Fibroblast of lung (primary cell): ENCODE measurements around the gene KLF14. TPM values are rescaled to one million over a fixed set of nuclear protein-coding genes. Genes with fewer than 3 reads are reported as not detected.

ENCODE experiments used
- DNase-seq, 2 donors: peaks; one replicate each; pipeline versions ENCODE4 v3.0.0 to v3.0.0-alpha.2; 2010; ENCODE audit warnings: low read depth in 2 of 2
- H2AFZ ChIP-seq: 2 replicates; pipeline ENCODE4 v1.5.1; 2012; ENCODE audit warnings: low read length, control low read depth, inconsistent platforms
- H3K27ac ChIP-seq: 2 replicates; pipeline ENCODE4 v1.5.1; 2011; ENCODE audit warnings: low read length, control low read depth; ENCODE audit not compliant: insufficient read depth
- H3K27me3 ChIP-seq: 2 replicates; pipeline ENCODE4 v1.5.1; 2011; ENCODE audit warnings: mild to moderate bottlenecking, low read length; ENCODE audit not compliant: control insufficient read depth, insufficient read depth
- H3K36me3 ChIP-seq: 2 replicates; pipeline ENCODE4 v1.5.1; 2011; ENCODE audit warnings: low read length; ENCODE audit not compliant: control insufficient read depth, insufficient read depth
- H3K4me1 ChIP-seq: 2 replicates; pipeline ENCODE4 v1.5.1; 2011; ENCODE audit warnings: low read length; ENCODE audit not compliant: control insufficient read depth, insufficient read depth; ENCODE audit errors: extremely low read depth
- H3K4me2 ChIP-seq: 2 replicates; pipeline ENCODE4 v1.5.1; 2011; ENCODE audit warnings: low read length, control low read depth; ENCODE audit not compliant: insufficient read depth; ENCODE audit errors: extremely low read depth
- H3K4me3 ChIP-seq, 4 experiments: fragments of 200-600 bp in 1 of 4; sonication (generic) in 1 of 4; replicated peaks in 1 of 4; 2 replicates each; pipeline ENCODE4 v1.5.1; 2011 to 2016; ENCODE audit warnings: low read length in 4 of 4, low read depth in 3 of 4, mild to moderate bottlenecking in 3 of 4, control low read depth in 2 of 4, inconsistent platforms in 1 of 4, mixed read lengths in 1 of 4; ENCODE audit not compliant: insufficient read depth in 1 of 4; ENCODE audit errors: control extremely low read depth in 1 of 4
- H3K79me2 ChIP-seq: 2 replicates; pipeline ENCODE4 v1.5.1; 2012; ENCODE audit warnings: mild to moderate bottlenecking, low read length, inconsistent platforms; ENCODE audit not compliant: control insufficient read depth, insufficient read depth
- H3K9ac ChIP-seq: 2 replicates; pipeline ENCODE4 v1.5.1; 2011; ENCODE audit warnings: mild to moderate bottlenecking, low read length, control low read depth; ENCODE audit not compliant: insufficient read depth
- H3K9me3 ChIP-seq: 2 replicates; pipeline ENCODE4 v1.5.1; 2012; ENCODE audit warnings: low read depth, low read length; ENCODE audit not compliant: control insufficient read depth, insufficient read depth
- H4K20me1 ChIP-seq: 2 replicates; pipeline ENCODE4 v1.5.1; 2011; ENCODE audit warnings: low read length; ENCODE audit not compliant: control insufficient read depth, insufficient read depth; ENCODE audit errors: extremely low read depth
- EZH2 ChIP-seq: IDR thresholded peaks from 2 replicates; pipeline ENCODE4 v1.5.1; 2012; ENCODE audit warnings: low read length, control low read depth, mild to moderate bottlenecking; ENCODE audit errors: missing control alignments
- polyA plus RNA-seq, 2 donors: library from polyadenylated mRNA; depleted of rRNA in 1 of 2; stranded (reverse) in 1 of 2; unstranded in 1 of 2; fragments of >200 nt; gene quantifications; 2 replicates each; pipeline ENCODE4 v1.2.1, GENCODE V29; 2011 to 2012; ENCODE audit warnings: missing spikeins in 1 of 2
- total RNA-seq: library from RNA; depleted of rRNA; stranded (reverse); fragments of >200 nt; gene quantifications from 2 replicates; pipeline ENCODE4 v1.2.1, GENCODE V29; 2014
- TF ChIP-seq, protein P1 (sequence below), 2 donors: IDR thresholded peaks in 1 of 2; conservative IDR thresholded peaks in 1 of 2; 1 replicate in 1 of 2; 2 replicates in 1 of 2; pipeline ENCODE4 v1.5.1; 2011 to 2012; ENCODE audit warnings: low read length in 2 of 2, control low read depth in 1 of 2, inconsistent platforms in 1 of 2, low read depth in 1 of 2, mild to moderate bottlenecking in 1 of 2

KLF14 gene
- total and polyA plus RNA-seq, 2 donors (not counting 1 experiment from before 2014, with no cell fraction given) = under 0.01 to 0.27 TPM

DNA sequence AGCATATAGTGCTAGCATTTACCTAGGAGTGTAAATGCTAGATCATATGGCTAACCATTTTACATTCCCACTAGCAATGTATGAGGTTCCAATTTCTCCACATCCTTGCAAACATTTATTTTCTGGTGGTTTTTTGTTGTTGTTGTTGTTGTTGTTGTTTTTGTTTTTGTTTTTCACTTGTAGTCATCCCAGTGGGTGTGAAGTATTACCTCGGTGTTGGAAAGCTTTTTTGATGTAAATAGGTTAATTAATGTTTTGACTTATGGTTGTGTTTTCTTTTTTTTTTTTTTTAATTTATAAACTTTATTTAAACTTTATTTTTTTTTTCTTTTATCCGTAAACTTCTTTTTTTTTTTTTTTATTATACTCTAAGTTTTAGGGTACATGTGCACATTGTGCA lies 32.4 kb downstream of the KLF14 start:
- DNase-seq = no peak
- Histone ChIP-seq H3K4me1 (no peaks in the 10 kb centered on the region), H3K4me3 (no peak overlapping the region), H2AFZ (no peak overlapping the region), H4K20me1 (no peaks in the 10 kb centered on the region), H3K27ac (no peak overlapping the region), H3K79me2 (no peaks in the 10 kb centered on the region), H3K9me3 (no peaks in the 10 kb centered on the region), H3K36me3 (no peaks in the 10 kb centered on the region), H3K27me3 (peaks cover 3% of the 10 kb centered on the region), H3K9ac (no peak overlapping the region), H3K4me2 (no peak overlapping the region)
- TF ChIP-seq, protein P1, sequence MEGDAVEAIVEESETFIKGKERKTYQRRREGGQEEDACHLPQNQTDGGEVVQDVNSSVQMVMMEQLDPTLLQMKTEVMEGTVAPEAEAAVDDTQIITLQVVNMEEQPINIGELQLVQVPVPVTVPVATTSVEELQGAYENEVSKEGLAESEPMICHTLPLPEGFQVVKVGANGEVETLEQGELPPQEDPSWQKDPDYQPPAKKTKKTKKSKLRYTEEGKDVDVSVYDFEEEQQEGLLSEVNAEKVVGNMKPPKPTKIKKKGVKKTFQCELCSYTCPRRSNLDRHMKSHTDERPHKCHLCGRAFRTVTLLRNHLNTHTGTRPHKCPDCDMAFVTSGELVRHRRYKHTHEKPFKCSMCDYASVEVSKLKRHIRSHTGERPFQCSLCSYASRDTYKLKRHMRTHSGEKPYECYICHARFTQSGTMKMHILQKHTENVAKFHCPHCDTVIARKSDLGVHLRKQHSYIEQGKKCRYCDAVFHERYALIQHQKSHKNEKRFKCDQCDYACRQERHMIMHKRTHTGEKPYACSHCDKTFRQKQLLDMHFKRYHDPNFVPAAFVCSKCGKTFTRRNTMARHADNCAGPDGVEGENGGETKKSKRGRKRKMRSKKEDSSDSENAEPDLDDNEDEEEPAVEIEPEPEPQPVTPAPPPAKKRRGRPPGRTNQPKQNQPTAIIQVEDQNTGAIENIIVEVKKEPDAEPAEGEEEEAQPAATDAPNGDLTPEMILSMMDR (conservative IDR thresholded peaks at IDR 0.05 in 1 of 2, IDR thresholded peaks at IDR 0.05 in 1 of 2; ENCODE audit: low read depth in 1 of 2, low read length in 2 of 2) = no peak
- TF ChIP-seq EZH2 = no peak

- no peak for DNase-seq
- H3K27ac ChIP-seq = no peak overlapping the region
- H3K36me3 ChIP-seq = no peaks in the 10 kb centered on the region
- no peaks in the 10 kb centered on the region for H3K79me2 ChIP-seq
- no peak overlapping the region for H3K9ac ChIP-seq
- no peak overlapping the region for H2AFZ ChIP-seq
- H3K4me3 ChIP-seq = no peak overlapping the region
- peaks cover 3% of the 10 kb centered on the region for H3K27me3 ChIP-seq
- H4K20me1 ChIP-seq = no peaks in the 10 kb centered on the region
- H3K4me1 ChIP-seq = no peaks in the 10 kb centered on the region
- H3K4me2 ChIP-seq = no peak overlapping the region
- H3K9me3 ChIP-seq = no peaks in the 10 kb centered on the region
- TF ChIP-seq, protein P1 (conservative IDR thresholded peaks at IDR 0.05 in 1 of 2, IDR thresholded peaks at IDR 0.05 in 1 of 2; ENCODE audit: low read depth in 1 of 2, low read length in 2 of 2) = no peak
- TF ChIP-seq EZH2 = no peak
These were observed 33.2 kb downstream of the KLF14 start for GRCh38 chr7:130700760-130701159.

- Histone ChIP-seq H3K4me3 (no peak overlapping the region), H3K27me3 (peaks cover 3% of the 10 kb centered on the region), H3K9ac (no peak overlapping the region), H3K36me3 (no peaks in the 10 kb centered on the region), H3K4me1 (no peaks in the 10 kb centered on the region), H3K27ac (no peak overlapping the region), H3K79me2 (no peaks in the 10 kb centered on the region), H2AFZ (no peak overlapping the region), H3K9me3 (no peaks in the 10 kb centered on the region), H4K20me1 (no peaks in the 10 kb centered on the region), H3K4me2 (no peak overlapping the region)
- TF ChIP-seq EZH2 = no peak
- TF ChIP-seq, protein P1 (conservative IDR thresholded peaks at IDR 0.05 in 1 of 2, IDR thresholded peaks at IDR 0.05 in 1 of 2; ENCODE audit: low read depth in 1 of 2, low read length in 2 of 2) = no peak
- no peak for DNase-seq
These were observed 34.3 kb downstream of the KLF14 start for GRCh38 chr7:130699686-130700085.
